K562 (cell line): ENCODE measurements around the gene ZNF629. TPM values are rescaled to one million over a fixed set of nuclear protein-coding genes. Genes with fewer than 3 reads are reported as not detected.

Source experiments
- FOSL1 ChIP-seq: fragments of 200-800 bp; sonication (Bioruptor generic); conservative IDR thresholded peaks from 2 replicates; pipeline ENCODE4 v1.6.1; 2016; ENCODE audit warnings: missing genetic modification characterization, missing compliant biosample characterization
- ZFP30 ChIP-seq: fragments of 250-450 bp; sonication (Bioruptor Pico); IDR thresholded peaks from 2 replicates; pipeline ENCODE4 v1.8.0; 2022; ENCODE audit warnings: moderate library complexity, mild to moderate bottlenecking, inconsistent platforms, borderline replicate concordance
- ZMIZ1 ChIP-seq, 2 experiments: fragments of 150-350 bp in 1 of 2; IDR thresholded peaks; 2 replicates each; pipeline ENCODE4 v1.6.1; 2012 to 2016; ENCODE audit warnings: low read depth in 2 of 2, low read length in 2 of 2, mild to moderate bottlenecking in 1 of 2, moderate library complexity in 1 of 2
- ZNF707 ChIP-seq: fragments of 250-450 bp; sonication (Bioruptor Pico); conservative IDR thresholded peaks from 2 replicates; pipeline ENCODE4 v1.8.0; 2022; ENCODE audit warnings: inconsistent platforms, mild to moderate bottlenecking, moderate library complexity
- polyA plus RNA-seq, 8 experiments: library from polyadenylated mRNA; depleted of rRNA in 4 of 8; stranded (reverse) in 5 of 8; unstranded in 3 of 8; fragments of >200 nt; fragmentation: Nextera tagmentation in 2 of 8; fragmentation: Illumina TruSeq in 1 of 8; extraction: Ambion mirVana in 2 of 8; extraction: Trizol in 1 of 8; gene quantifications; 2 replicates each; pipeline versions ENCODE4 v1.2.1 to v1.2.3, GENCODE V29; 2011 to 2014; ENCODE audit warnings: inconsistent platforms in 1 of 8, missing spikeins in 1 of 8
- total RNA-seq, 7 experiments: library from RNA; depleted of rRNA in 6 of 7; stranded (reverse); fragments of >200 nt in 6 of 7; fragmentation: Illumina TruSeq in 2 of 7; extraction: Trizol in 2 of 7; gene quantifications; 2 replicates each; pipeline versions ENCODE4 v1.2.1 to v1.2.3, GENCODE V29; 2011 to 2021; ENCODE audit warnings: low replicate concordance in 1 of 7

The ZNF629 gene
- total and polyA plus RNA-seq, 9 of the 15 experiments (the other 6 are each of a cell fraction or from before 2014, with no cell fraction given), result 0.44 to 18.8 (median 7.4) TPM

GRCh38 chr16:30738984-30739951 is 47.7 kb downstream of the ZNF629 start (continued):
- TF ChIP-seq ZMIZ1 (IDR thresholded peaks at IDR 0.05; ENCODE audit: low read depth in 2 of 2, low read length in 2 of 2) (no peak), FOSL1 (tag) (no peak), ZFP30 (no peak), ZNF707 (CRISPR knock-in tag) (no peak)
- TF ChIP-seq, all 486 proteins: peak for 7
